Endothelial cell of umbilical vein (primary cell): Measurements from ENCODE around the gene PPIE.

ENCODE experiments used
- CTCF ChIP-seq, 2 donors: IDR thresholded peaks; 1 replicate in 1 of 2; 2 replicates in 1 of 2; pipeline ENCODE4 v1.5.1; 2011; ENCODE audit warnings: low read length in 2 of 2, mild to moderate bottlenecking in 2 of 2, moderate library complexity in 2 of 2, control low read depth in 1 of 2, inconsistent platforms in 1 of 2, low read depth in 1 of 2; ENCODE audit not compliant: insufficient read depth in 1 of 2; ENCODE audit errors: extremely low read depth in 1 of 2
- POLR2A ChIP-seq: IDR thresholded peaks from 2 replicates; pipeline ENCODE4 v1.6.1; 2012; ENCODE audit warnings: low read depth, mild to moderate bottlenecking, control low read depth, low read length
- POLR2AphosphoS5 ChIP-seq: IDR thresholded peaks from 2 replicates; pipeline ENCODE4 v1.6.1; 2012; ENCODE audit warnings: low read depth, mild to moderate bottlenecking, control low read depth, low read length, moderate library complexity; ENCODE audit not compliant: insufficient read depth

GRCh38 chr1:39776400-39776713 is 37.7 kb downstream of the PPIE start:
- TF ChIP-seq POLR2A, result no peak
- no peak for TF ChIP-seq CTCF (IDR thresholded peaks at IDR 0.05; ENCODE audit: extremely low read depth in 1 of 2, insufficient read depth in 1 of 2, low read depth in 1 of 2, low read length in 2 of 2)
- TF ChIP-seq POLR2AphosphoS5, result no peak
